GM19467 (cell line): Measurements from ENCODE around the gene GPC5.

ENCODE experiments used
- ATAC-seq: cut with Tn5 transposase; IDR thresholded peaks from one replicate; pipeline ENCODE4 v1.9.1; 2021; ENCODE audit warnings: mild to moderate bottlenecking, moderate library complexity; ENCODE audit not compliant: unreplicated experiment

The GPC5 gene

GRCh38 chr13:91586609-91587008, 188.2 kb downstream of the GPC5 start:
- ATAC-seq: no peak

- no peak for ATAC-seq
These were observed 190.1 kb downstream of the GPC5 start for GRCh38 chr13:91588541-91588940.

GRCh38 chr13:91592056-91593014, 193.9 kb downstream of the GPC5 start:
- ATAC-seq: no peak

GRCh38 chr13:91593456-91593855, 195.0 kb downstream of the GPC5 start:
- ATAC-seq: no peak

- ATAC-seq: no peak
These were observed 195.6 kb downstream of the GPC5 start for GRCh38 chr13:91594061-91594460.

DNA sequence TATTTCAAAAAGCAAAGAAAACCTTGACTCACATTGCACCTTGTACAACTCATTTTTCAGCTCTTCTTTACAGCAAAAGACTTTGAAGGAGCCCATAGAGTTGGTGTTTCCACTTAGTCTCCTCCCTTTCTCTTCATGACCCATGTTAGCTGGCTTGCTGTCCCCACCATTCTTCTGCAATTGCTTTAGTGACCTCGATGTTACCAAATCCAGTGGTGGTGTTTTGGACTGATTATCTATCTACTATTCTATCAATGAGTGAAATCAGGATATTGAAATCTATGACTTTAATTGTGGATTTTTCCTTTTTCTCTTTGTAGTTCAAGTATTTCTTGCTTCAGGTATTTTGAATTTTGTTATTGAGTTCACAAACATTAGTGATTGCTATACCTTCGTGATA, 197.3 kb downstream of the GPC5 start:
- ATAC-seq: no peak

DNA sequence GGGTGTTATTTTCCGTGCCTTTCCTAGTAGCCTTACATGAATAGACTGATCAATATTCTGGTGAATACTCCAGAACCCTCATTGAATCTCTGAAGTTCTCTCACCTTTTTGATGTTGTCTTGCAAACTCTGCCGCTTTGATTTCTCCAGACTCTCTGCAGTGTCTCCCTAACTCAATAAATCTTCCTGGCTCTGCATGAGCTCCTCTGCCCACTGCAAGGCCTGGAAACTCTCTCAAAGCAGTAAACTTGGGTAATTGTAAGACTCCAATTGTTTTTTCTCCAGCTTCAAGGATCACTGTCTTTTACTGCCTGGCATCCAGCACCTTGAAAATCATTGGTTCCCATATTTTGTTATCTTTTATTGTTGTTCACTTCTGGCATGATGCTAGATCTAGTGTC, 198.4 kb downstream of the GPC5 start:
- no peak for ATAC-seq

DNA sequence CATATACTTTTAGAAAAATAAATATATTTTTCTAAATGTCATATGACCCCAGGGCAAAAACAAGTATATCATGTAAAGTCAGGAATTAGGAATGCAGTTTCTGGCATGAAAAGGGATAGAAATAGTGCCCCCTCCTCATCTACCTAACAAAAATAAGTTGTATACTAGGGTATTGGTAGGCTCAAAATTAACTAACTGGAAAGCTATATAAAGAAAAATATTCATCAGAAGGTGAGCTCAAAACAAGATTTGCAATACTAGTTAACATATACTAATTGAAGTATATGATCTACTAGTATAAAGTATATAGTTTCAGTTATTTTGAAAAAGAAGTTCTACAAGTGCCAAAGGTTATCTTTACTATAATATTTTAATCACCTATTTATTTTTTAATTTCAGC, 200.2 kb downstream of the GPC5 start:
- no peak for ATAC-seq

- ATAC-seq: no peak
These were observed 202.9 kb downstream of the GPC5 start for GRCh38 chr13:91601273-91601672.

DNA sequence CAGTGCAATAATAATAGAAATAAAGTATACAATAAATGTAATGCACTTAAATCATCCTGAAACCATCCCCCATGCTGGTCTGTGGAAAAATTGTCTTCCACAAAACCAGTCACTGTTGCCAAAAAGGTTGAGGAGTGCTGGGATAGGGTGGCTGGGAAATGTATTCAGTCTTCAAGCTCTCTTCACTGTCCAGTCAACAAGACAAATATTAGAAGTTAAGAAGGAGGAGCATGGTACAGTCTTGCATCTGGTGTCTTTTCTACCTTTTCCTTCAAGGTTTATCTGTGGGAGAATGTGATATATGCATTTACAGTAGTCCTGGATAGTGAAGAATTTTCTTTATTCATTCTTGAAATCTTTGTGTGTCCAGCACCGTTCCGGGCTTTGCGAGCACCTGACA, 203.4 kb downstream of the GPC5 start:
- ATAC-seq: no peak

DNA sequence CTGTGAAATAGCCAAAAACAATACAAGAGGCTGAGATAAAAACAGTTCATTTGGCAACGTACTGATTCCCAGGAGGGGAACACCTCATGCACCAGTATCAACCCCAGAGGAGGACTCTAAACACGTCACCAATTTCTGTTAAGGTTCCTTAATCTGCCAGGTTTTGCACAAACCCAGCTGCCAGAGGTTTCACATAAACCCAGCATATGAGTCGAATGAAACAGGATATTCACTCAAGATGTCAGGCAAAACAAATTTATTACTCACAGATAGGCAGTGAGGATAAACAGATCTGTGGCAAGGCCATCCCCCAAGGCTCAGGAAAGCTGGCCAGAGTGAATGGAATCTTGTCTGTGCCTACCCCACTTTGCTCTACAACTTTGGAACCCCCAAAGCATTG, 210.9 kb downstream of the GPC5 start:
- ATAC-seq: no peak

DNA sequence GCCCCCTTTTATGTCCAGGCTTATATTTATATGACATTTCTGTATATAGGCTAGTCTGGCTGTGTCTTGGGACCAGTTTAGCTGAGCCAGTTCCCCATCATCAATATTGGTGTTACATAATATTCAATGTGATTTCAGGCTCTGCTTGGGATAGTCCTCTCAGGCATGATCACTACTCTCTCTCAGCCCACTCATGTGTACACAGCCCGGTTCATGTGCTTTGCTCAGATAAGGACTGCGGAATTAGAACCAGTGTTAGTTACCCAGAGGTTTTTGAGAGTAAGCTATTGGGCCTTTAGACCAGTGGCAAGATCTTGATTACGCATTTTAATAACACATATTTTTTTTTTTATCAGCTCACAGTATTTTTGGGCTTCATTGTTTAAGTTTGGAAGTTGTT, 219.9 kb downstream of the GPC5 start:
- ATAC-seq: no peak

DNA sequence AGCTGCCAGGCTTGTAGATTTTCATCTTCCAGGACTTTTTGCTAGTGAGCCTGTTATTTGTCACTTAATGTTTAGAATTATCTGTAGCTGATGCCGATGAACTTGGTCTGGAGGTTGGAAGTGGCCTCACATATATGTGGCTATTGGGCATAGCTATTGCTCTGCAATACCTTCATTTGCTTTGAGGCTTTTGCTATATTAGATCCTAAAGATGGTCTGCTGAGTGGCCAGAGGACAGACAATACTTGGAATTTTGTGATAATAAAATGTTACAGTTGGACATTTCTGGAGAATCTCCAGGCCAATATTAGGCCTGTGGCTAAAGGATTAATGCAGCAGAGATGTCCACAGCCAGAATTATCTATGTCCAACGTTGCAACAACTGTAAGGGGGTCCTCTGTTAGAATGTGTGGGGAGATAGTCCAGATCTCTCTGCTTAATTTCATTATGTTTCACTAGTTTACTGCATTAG, 222.3 kb downstream of the GPC5 start:
- no peak for ATAC-seq

DNA sequence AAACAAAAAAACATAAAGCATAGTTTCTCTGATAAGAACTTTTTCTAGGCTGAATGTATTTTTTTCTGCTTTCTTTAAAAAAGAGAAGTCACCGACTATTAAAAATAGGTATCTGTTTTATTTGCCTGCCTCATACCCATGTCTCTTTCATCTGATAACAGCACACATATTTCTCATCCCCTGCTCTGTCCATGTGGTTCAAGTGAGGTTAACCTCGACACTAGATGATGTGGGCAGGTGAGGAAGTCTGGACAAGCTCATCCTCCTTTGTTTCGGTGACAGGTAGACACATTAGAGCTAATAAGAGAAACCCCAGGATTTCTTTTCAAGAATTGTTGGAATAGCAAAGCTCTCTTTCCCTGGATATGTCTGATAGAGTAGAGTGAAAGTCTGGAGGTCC, 222.7 kb downstream of the GPC5 start:
- ATAC-seq: no peak

DNA sequence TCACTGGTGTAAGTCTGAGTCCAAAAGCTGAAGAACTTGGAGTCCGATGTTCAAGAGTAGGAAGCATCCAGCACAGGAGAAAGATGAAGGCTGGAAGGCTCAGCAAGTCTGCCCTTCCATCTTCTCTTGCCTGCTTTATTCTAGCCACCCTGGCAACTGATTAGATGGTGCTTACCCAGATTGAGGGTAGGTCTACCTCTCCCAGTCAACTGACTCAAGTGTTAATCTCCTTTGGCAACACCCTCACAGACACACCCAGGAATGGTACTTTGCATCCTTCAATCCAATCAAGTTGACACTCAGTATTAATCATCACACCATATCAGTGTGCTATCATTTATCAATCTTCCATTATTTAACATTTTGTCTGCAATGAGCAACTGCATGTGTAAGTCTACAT, 223.5 kb downstream of the GPC5 start:
- ATAC-seq: no peak

DNA sequence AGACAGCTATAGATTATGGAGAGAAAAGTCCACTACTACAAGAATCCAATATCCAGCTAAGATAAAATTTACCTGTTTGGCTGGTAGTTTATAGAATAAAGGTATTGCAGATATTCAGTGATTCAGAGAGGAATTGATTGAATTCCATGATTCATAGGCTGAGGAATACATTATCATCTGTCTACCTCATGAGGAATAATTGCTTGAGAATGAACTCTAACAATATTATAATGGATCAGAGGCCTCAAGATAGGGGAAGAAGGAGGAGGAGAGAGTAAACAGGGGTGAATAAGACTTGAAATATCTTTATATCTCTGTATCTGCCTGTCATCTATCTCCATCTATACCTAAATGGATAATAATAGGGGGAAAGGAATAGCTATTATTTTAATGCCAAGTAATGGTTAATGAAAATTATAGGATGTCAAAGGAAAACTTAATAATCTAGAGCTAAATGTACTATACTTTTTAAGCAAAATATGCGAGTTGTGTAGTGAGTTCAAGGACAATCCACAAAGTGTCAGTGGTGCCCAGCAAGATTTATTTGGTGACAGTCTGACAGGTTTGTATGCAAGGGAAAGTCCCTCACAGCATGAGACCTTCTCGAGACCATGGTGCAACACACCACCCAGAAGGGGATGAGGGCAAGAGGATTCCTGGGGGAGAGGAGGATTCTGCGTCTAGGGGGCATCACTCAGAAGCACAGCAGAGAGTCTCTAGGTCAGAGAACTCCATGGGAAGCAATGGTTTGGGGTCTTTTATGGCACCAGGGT, 224.5 kb downstream of the GPC5 start:
- no peak for ATAC-seq

- ATAC-seq: no peak
These were observed 229.7 kb downstream of the GPC5 start for GRCh38 chr13:91627952-91628739.

DNA sequence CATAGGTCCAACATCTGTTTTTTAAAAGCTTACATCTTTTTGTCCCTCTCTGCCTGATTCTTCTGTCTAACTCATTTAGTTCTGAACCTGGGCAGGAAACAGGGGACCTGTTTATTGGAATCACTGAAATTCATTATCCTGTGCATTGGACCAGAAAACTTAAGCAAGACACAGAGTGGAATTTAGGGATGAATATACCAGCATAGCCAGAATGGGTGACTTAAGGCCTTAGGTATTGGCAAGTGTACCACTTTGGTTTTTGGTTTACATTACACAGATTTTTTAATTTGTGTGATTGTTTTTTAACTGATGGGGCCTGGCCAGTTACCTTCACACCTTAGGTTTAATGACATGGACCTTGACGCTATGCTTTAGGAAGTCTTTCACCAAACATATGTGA, 232.5 kb downstream of the GPC5 start:
- ATAC-seq: no peak

GRCh38 chr13:91632086-91632485, 233.7 kb downstream of the GPC5 start:
- no peak for ATAC-seq

- no peak for ATAC-seq
These were observed 240.9 kb downstream of the GPC5 start for GRCh38 chr13:91639330-91639729.

- no peak for ATAC-seq
These were observed 245.0 kb downstream of the GPC5 start for GRCh38 chr13:91643394-91643793.
